Bronchus fibroblast of lung (primary cell): ENCODE data around the gene FBXO46. TPM values are rescaled to one million over a fixed set of nuclear protein-coding genes. Genes with fewer than 3 reads are reported as not detected.

Source experiments
- total RNA-seq: library from RNA; depleted of rRNA; stranded (reverse); fragments of >200 nt; gene quantifications from 2 replicates; pipeline ENCODE4 v1.2.3, GENCODE V29; 2015

Gene FBXO46
- 8.0 and 8.1 TPM in 2 replicates for total RNA-seq

GRCh38 chr19:45730368-45731288 is at the start of gene FBXO46:
Gene FBXO46 (minus strand): TSS chr19:45730896. CDS start chr19:45713495, 17,401 bp downstream.

GRCh38 chr19:45768984-45769782 is 38.5 kb upstream of the FBXO46 start, which contains the start of gene SIX5:
Gene SIX5 (minus strand): TSS chr19:45769252. CDS start chr19:45768844, 408 bp downstream.

GRCh38 chr19:45733160-45733810 is 2.6 kb upstream of the FBXO46 start, which contains the start of gene MEIOSIN:
Gene MEIOSIN (plus strand): TSS chr19:45733439. CDS start chr19:45735377, 1,938 bp downstream.

GRCh38 chr19:45692187-45693105 is 38.2 kb downstream of the FBXO46 start, which contains the start of gene QPCTL:
Gene QPCTL (plus strand): TSS chr19:45692666. CDS start chr19:45692704, 38 bp downstream.

GRCh38 chr19:45691516-45692186 is 39.0 kb downstream of the FBXO46 start, which contains the start of gene SNRPD2:
Gene SNRPD2 (minus strand): TSS chr19:45691953. CDS start chr19:45691888, 65 bp downstream.

GRCh38 chr19:45667620-45668341 is 62.9 kb downstream of the FBXO46 start, which contains the start of gene GIPR:
Gene GIPR (plus strand): TSS chr19:45668221. CDS start chr19:45669521, 1,300 bp downstream.

Other genes with a start within 250 kb of the FBXO46 start
- 15.3 and 17.7 TPM in 2 replicates for gene RTN2, start 233.8 kb downstream of the FBXO46 start, total RNA-seq
- gene PPM1N, start 232.5 kb downstream of the FBXO46 start, total RNA-seq, result 0.84 and 0.89 TPM in 2 replicates
- gene VASP, start 223.4 kb downstream of the FBXO46 start, total RNA-seq, result 93.5 and 101 TPM in 2 replicates
- gene OPA3, start 146.1 kb downstream of the FBXO46 start, total RNA-seq, result 5.8 and 6.7 TPM in 2 replicates
- gene GPR4, start 128.7 kb downstream of the FBXO46 start, total RNA-seq, result under 0.01 and 0.17 TPM in 2 replicates
- gene EML2, start 91.5 kb downstream of the FBXO46 start, total RNA-seq, result 20.5 and 21.0 TPM in 2 replicates
- 0.50 TPM in 1 of 2 replicates, not detected in the other for gene GIPR, start 62.7 kb downstream of the FBXO46 start, total RNA-seq
- gene SNRPD2, start 38.9 kb downstream of the FBXO46 start, total RNA-seq, result 355 and 375 TPM in 2 replicates
- gene QPCTL, start 38.2 kb downstream of the FBXO46 start, total RNA-seq, result 27.4 and 27.6 TPM in 2 replicates
- not detected in 2 replicates for gene MEIOSIN, start 2.5 kb upstream of the FBXO46 start, total RNA-seq
- gene SIX5, start 38.4 kb upstream of the FBXO46 start, total RNA-seq, result 12.6 and 15.3 TPM in 2 replicates
- 16.0 and 17.1 TPM in 2 replicates for gene DMPK, start 51.6 kb upstream of the FBXO46 start, total RNA-seq
- gene DMWD, start 61.9 kb upstream of the FBXO46 start, total RNA-seq, result 24.2 and 28.2 TPM in 2 replicates
- gene RSPH6A, start 84.4 kb upstream of the FBXO46 start, total RNA-seq, result not detected in 2 replicates
- gene SYMPK, start 132.3 kb upstream of the FBXO46 start, total RNA-seq, result 29.6 and 31.4 TPM in 2 replicates
- under 0.01 TPM in 1 of 2 replicates, not detected in the other for gene FOXA3, start 133.4 kb upstream of the FBXO46 start, total RNA-seq
- gene IRF2BP1, start 155.2 kb upstream of the FBXO46 start, total RNA-seq, result 23.4 and 24.4 TPM in 2 replicates
- 2.7 and 2.9 TPM in 2 replicates for gene MYPOP, start 171.7 kb upstream of the FBXO46 start, total RNA-seq
- not detected in 2 replicates for gene NANOS2, start 183.9 kb upstream of the FBXO46 start, total RNA-seq
- gene NOVA2, start 243.0 kb upstream of the FBXO46 start, total RNA-seq, result under 0.01 TPM in 1 of 2 replicates, not detected in the other